GM12878 (cell line): ENCODE data around the gene LYPLA2. TPM values are rescaled to one million over a fixed set of nuclear protein-coding genes. Genes with fewer than 3 reads are reported as not detected.
A peak's percentile ranks its signal among the peaks of the same experiment; 100 is the strongest.

Experiments
- BACH1 ChIP-seq: fragments of 450-650 bp; IDR thresholded peaks from 2 replicates; pipeline ENCODE4 v1.6.1; 2017; ENCODE audit warnings: mild to moderate bottlenecking, borderline replicate concordance
- BHLHE40 ChIP-seq, 2 experiments: fragments of 450-650 bp in 1 of 2; IDR thresholded peaks; 2 replicates each; pipeline ENCODE4 v1.6.1; 2011 to 2017; ENCODE audit warnings: low read depth in 2 of 2, borderline replicate concordance in 1 of 2, improper control_type of control experiment in 1 of 2, low read length in 1 of 2, mild to moderate bottlenecking in 1 of 2
- CREM ChIP-seq: IDR thresholded peaks from 2 replicates; pipeline ENCODE4 v1.6.1; 2014; ENCODE audit warnings: antibody characterized with exemption, low read depth
- E4F1 ChIP-seq: fragments of 450-650 bp; IDR thresholded peaks from 2 replicates; pipeline ENCODE4 v1.6.1; 2018; ENCODE audit warnings: borderline replicate concordance, mild to moderate bottlenecking; ENCODE audit not compliant: partially characterized antibody
- EZH2 ChIP-seq: IDR thresholded peaks from 2 replicates; pipeline ENCODE4 v1.6.1; 2012; ENCODE audit warnings: low read depth, mild to moderate bottlenecking, control low read depth, inconsistent platforms, low read length, borderline replicate concordance; ENCODE audit not compliant: control insufficient read depth
- FOXK2 ChIP-seq: fragments of 450-650 bp; IDR thresholded peaks from 2 replicates; pipeline ENCODE4 v1.6.1; 2017; ENCODE audit warnings: mild to moderate bottlenecking, moderate library complexity
- GATAD2B ChIP-seq: fragments of 450-650 bp; conservative IDR thresholded peaks from 2 replicates; pipeline ENCODE4 v1.6.1; 2017; ENCODE audit warnings: low read depth, mild to moderate bottlenecking, moderate library complexity
- HCFC1 ChIP-seq: fragments of 150-350 bp; IDR thresholded peaks from 2 replicates; pipeline ENCODE4 v1.6.1; 2014; ENCODE audit warnings: low read length
- LARP7 ChIP-seq: fragments of 450-650 bp; IDR thresholded peaks from 2 replicates; pipeline ENCODE4 v1.6.1; 2017; ENCODE audit warnings: mild to moderate bottlenecking
- MEF2A ChIP-seq: IDR thresholded peaks from 2 replicates; pipeline ENCODE4 v1.6.1; 2011; ENCODE audit warnings: low read depth, mild to moderate bottlenecking, low read length, moderate library complexity; ENCODE audit not compliant: insufficient read depth
- NFIC ChIP-seq: IDR thresholded peaks from 2 replicates; pipeline ENCODE4 v1.6.1; 2012; ENCODE audit warnings: low read depth, mild to moderate bottlenecking, inconsistent platforms, low read length, moderate library complexity
- NR2C1 ChIP-seq: fragments of 450-650 bp; IDR thresholded peaks from 2 replicates; pipeline ENCODE4 v1.6.1; 2017; ENCODE audit warnings: antibody characterized with exemption, mild to moderate bottlenecking, moderate library complexity
- NR2F1 ChIP-seq: fragments of 450-650 bp; conservative IDR thresholded peaks from 2 replicates; pipeline ENCODE4 v1.6.1; 2017; ENCODE audit warnings: mild to moderate bottlenecking
- PBX3 ChIP-seq: IDR thresholded peaks from 2 replicates; pipeline ENCODE4 v1.6.1; 2011; ENCODE audit warnings: mild to moderate bottlenecking, low read depth, low read length, moderate library complexity; ENCODE audit not compliant: insufficient replicate concordance
- RB1 ChIP-seq: fragments of 450-650 bp; formaldehyde crosslinking; IDR thresholded peaks from 2 replicates; pipeline ENCODE4 v1.6.1; 2017; ENCODE audit warnings: mild to moderate bottlenecking, borderline replicate concordance
- RELA ChIP-seq: fragments of 450-650 bp; IDR thresholded peaks from 2 replicates; pipeline ENCODE4 v1.8.0; 2014; ENCODE audit warnings: borderline replicate concordance; ENCODE audit not compliant: partially characterized antibody
- SIN3A ChIP-seq: IDR thresholded peaks from 2 replicates; pipeline ENCODE4 v1.6.1; 2012; ENCODE audit warnings: low read depth, low read length, improper control_type of control experiment
- SIX5 ChIP-seq: IDR thresholded peaks from 2 replicates; pipeline ENCODE4 v1.6.1; 2011; ENCODE audit warnings: mild to moderate bottlenecking, low read depth, low read length, moderate library complexity; ENCODE audit not compliant: severe bottlenecking
- SRF ChIP-seq, 2 experiments: IDR thresholded peaks; 2 replicates each; pipeline ENCODE4 v1.6.1; 2011; ENCODE audit warnings: low read depth in 2 of 2, low read length in 2 of 2, mild to moderate bottlenecking in 1 of 2, moderate library complexity in 1 of 2
- ZNF217 ChIP-seq: fragments of 450-650 bp; IDR thresholded peaks from 2 replicates; pipeline ENCODE4 v1.6.1; 2017; ENCODE audit warnings: antibody characterized with exemption, mild to moderate bottlenecking
- ZNF622 ChIP-seq: fragments of 450-650 bp; IDR thresholded peaks from 2 replicates; pipeline ENCODE4 v1.6.1; 2017; ENCODE audit warnings: mild to moderate bottlenecking, inconsistent platforms
- polyA plus RNA-seq, 11 experiments: library from polyadenylated mRNA; depleted of rRNA in 4 of 11; unstranded in 6 of 11; stranded (reverse) in 5 of 11; fragments of >200 nt; fragmentation: Nextera tagmentation in 4 of 11; fragmentation: Illumina TruSeq in 1 of 11; extraction: Ambion mirVana in 4 of 11; extraction: Trizol in 1 of 11; gene quantifications; 1 replicate in 1 of 11; 2 replicates in 10 of 11; pipeline versions ENCODE4 v1.2.1 to v1.2.3, GENCODE V29; 2011 to 2016; ENCODE audit warnings: inconsistent platforms in 2 of 11, missing spikeins in 2 of 11, low read depth in 1 of 11
- total RNA-seq, 4 experiments: library from RNA; depleted of rRNA in 3 of 4; stranded (reverse); fragments of >200 nt in 3 of 4; fragmentation: Illumina TruSeq in 1 of 4; extraction: Trizol in 1 of 4; gene quantifications; 2 replicates each; pipeline versions ENCODE4 v1.2.1 to v1.2.3, GENCODE V29; 2013 to 2021
- TF ChIP-seq, protein P1 (sequence below): fragments of 450-650 bp; formaldehyde crosslinking; IDR thresholded peaks from 2 replicates; pipeline ENCODE4 v1.4.0; 2020; ENCODE audit warnings: mild to moderate bottlenecking, moderate library complexity

Gene LYPLA2
- total and polyA plus RNA-seq, 10 of the 15 experiments (the other 5 are each of a cell fraction or from before 2014, with no cell fraction given): 2.7 to 129 (median 62.3) TPM

GRCh38 chr1:23777979-23778814 is 12.7 kb upstream of the LYPLA2 start, which contains the start of gene PITHD1 (continued):
- no peak for TF ChIP-seq PBX3
- TF ChIP-seq ZNF622: no peak
- TF ChIP-seq BHLHE40 (IDR thresholded peaks at IDR 0.05; ENCODE audit: borderline replicate concordance in 1 of 2, low read depth in 2 of 2, low read length in 1 of 2): peak in 1 of 2 experiments; percentile 55; a peak in 2 of 4 replicates
- TF ChIP-seq SIX5: peak; percentile 8
- TF ChIP-seq SIN3A: no peak
- TF ChIP-seq ZNF217: no peak
- TF ChIP-seq EZH2: no peak
- peak; percentile 90 for TF ChIP-seq CREM
- TF ChIP-seq FOXK2: no peak
- peak; percentile 85 for TF ChIP-seq E4F1
- peak; percentile 26 for TF ChIP-seq RELA
- TF ChIP-seq NR2C1: peak; percentile 14
- peak; percentile 85 for TF ChIP-seq BACH1
- peak in 1 of 2 experiments; percentile 64; a peak in 1 of 4 replicates for TF ChIP-seq SRF (IDR thresholded peaks at IDR 0.05; ENCODE audit: low read depth in 2 of 2, low read length in 2 of 2)
- peak; percentile 94 for TF ChIP-seq LARP7
- no peak for TF ChIP-seq NFIC
- no peak for TF ChIP-seq MEF2A
- TF ChIP-seq GATAD2B: peak; percentile 71; the same call in 1 of the 2 replicates
- TF ChIP-seq NR2F1: 0 out of 2 replicates have a peak, but pooled peaks have one; percentile 27
- TF ChIP-seq HCFC1: peak; percentile 46
- TF ChIP-seq, protein P1, sequence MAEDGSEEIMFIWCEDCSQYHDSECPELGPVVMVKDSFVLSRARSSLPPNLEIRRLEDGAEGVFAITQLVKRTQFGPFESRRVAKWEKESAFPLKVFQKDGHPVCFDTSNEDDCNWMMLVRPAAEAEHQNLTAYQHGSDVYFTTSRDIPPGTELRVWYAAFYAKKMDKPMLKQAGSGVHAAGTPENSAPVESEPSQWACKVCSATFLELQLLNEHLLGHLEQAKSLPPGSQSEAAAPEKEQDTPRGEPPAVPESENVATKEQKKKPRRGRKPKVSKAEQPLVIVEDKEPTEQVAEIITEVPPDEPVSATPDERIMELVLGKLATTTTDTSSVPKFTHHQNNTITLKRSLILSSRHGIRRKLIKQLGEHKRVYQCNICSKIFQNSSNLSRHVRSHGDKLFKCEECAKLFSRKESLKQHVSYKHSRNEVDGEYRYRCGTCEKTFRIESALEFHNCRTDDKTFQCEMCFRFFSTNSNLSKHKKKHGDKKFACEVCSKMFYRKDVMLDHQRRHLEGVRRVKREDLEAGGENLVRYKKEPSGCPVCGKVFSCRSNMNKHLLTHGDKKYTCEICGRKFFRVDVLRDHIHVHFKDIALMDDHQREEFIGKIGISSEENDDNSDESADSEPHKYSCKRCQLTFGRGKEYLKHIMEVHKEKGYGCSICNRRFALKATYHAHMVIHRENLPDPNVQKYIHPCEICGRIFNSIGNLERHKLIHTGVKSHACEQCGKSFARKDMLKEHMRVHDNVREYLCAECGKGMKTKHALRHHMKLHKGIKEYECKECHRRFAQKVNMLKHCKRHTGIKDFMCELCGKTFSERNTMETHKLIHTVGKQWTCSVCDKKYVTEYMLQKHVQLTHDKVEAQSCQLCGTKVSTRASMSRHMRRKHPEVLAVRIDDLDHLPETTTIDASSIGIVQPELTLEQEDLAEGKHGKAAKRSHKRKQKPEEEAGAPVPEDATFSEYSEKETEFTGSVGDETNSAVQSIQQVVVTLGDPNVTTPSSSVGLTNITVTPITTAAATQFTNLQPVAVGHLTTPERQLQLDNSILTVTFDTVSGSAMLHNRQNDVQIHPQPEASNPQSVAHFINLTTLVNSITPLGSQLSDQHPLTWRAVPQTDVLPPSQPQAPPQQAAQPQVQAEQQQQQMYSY: no peak
- peak; percentile 84; the same call in 1 of the 2 replicates for TF ChIP-seq RB1
